ENCODE measurements around the gene TRIM38. TPM values are rescaled to one million over a fixed set of nuclear protein-coding genes. Genes with fewer than 3 reads are reported as not detected.
"Not testable (repeated sequence)": the region's sequence is repeated elsewhere in the genome, so short reads cannot be mapped to it uniquely, and the experiment has no call there.

The TRIM38 gene
- total RNA-seq, 1 experiment from 2014 or later: 17.0 TPM

- H3K9me2 ChIP-seq (replicated peaks; ENCODE audit: insufficient read depth, low read length): no peaks in the 10 kb centered on the region
- no peaks in the 10 kb centered on the region for H3K9me3 ChIP-seq (ENCODE audit: low read length)
- H3K4me2 ChIP-seq (ENCODE audit: low read depth, low read length, poor library complexity, severe bottlenecking): no peak overlapping the region
- no peaks in the 10 kb centered on the region for H3K36me3 ChIP-seq (ENCODE audit: insufficient read depth, low read length)
- no peak overlapping the region for H3K9ac ChIP-seq (ENCODE audit: low read length)
- H3K27ac ChIP-seq (ENCODE audit: low read length): no peak overlapping the region
- 0 out of 2 replicates have a peak, but pooled peaks cover 3% of the 10 kb centered on the region for H3K4me1 ChIP-seq (ENCODE audit: low read length)
- no peak overlapping the region for H3K4me3 ChIP-seq (ENCODE audit: low read length)
- H3K27me3 ChIP-seq (ENCODE audit: low read length): no peaks in the 10 kb centered on the region
- H4K20me1 ChIP-seq (ENCODE audit: insufficient read depth, low read depth, low read length): no peaks in the 10 kb centered on the region
- no peak overlapping the region for H2AFZ ChIP-seq (ENCODE audit: low read length)
- no peak for DNase-seq
- no peaks in the 10 kb centered on the region for H3K79me2 ChIP-seq (ENCODE audit: low read length)
Measured at GRCh38 chr6:25946631-25947030, 16.0 kb upstream of the TRIM38 start.

GRCh38 chr6:25947492-25947891 lies 15.1 kb upstream of the TRIM38 start:
- not testable (repeated sequence) for H3K4me2 ChIP-seq (ENCODE audit: low read depth, low read length, poor library complexity, severe bottlenecking); H3K9me3 ChIP-seq (ENCODE audit: low read length); H3K27ac ChIP-seq (ENCODE audit: low read length); H3K4me1 ChIP-seq (ENCODE audit: low read length); H3K4me3 ChIP-seq (ENCODE audit: low read length); DNase-seq; H3K9ac ChIP-seq (ENCODE audit: low read length); H3K79me2 ChIP-seq (ENCODE audit: low read length); H3K9me2 ChIP-seq (replicated peaks; ENCODE audit: insufficient read depth, low read length); H3K36me3 ChIP-seq (ENCODE audit: insufficient read depth, low read length); H4K20me1 ChIP-seq (ENCODE audit: insufficient read depth, low read depth, low read length); H2AFZ ChIP-seq (ENCODE audit: low read length); H3K27me3 ChIP-seq (ENCODE audit: low read length)

GRCh38 chr6:25949695-25950094 lies 12.9 kb upstream of the TRIM38 start:
- H3K9me3 ChIP-seq (ENCODE audit: low read length): no peaks in the 10 kb centered on the region
- H3K9ac ChIP-seq (ENCODE audit: low read length): no peak overlapping the region
- no peaks in the 10 kb centered on the region for H3K79me2 ChIP-seq (ENCODE audit: low read length)
- 0 out of 2 replicates have a peak, but pooled peaks cover 3% of the 10 kb centered on the region for H3K4me1 ChIP-seq (ENCODE audit: low read length)
- no peaks in the 10 kb centered on the region for H3K27me3 ChIP-seq (ENCODE audit: low read length)
- H2AFZ ChIP-seq (ENCODE audit: low read length): no peak overlapping the region
- DNase-seq: no peak
- H3K27ac ChIP-seq (ENCODE audit: low read length): no peak overlapping the region
- H3K36me3 ChIP-seq (ENCODE audit: insufficient read depth, low read length): no peaks in the 10 kb centered on the region
- no peaks in the 10 kb centered on the region for H4K20me1 ChIP-seq (ENCODE audit: insufficient read depth, low read depth, low read length)
- no peak overlapping the region for H3K4me2 ChIP-seq (ENCODE audit: low read depth, low read length, poor library complexity, severe bottlenecking)
- H3K4me3 ChIP-seq (ENCODE audit: low read length): no peak overlapping the region
- H3K9me2 ChIP-seq (replicated peaks; ENCODE audit: insufficient read depth, low read length): no peaks in the 10 kb centered on the region; the same call in 1 of the 2 replicates

GRCh38 chr6:25950297-25950696 lies 12.3 kb upstream of the TRIM38 start:
- no peaks in the 10 kb centered on the region for H3K79me2 ChIP-seq (ENCODE audit: low read length)
- H2AFZ ChIP-seq (ENCODE audit: low read length): no peak overlapping the region
- H3K4me2 ChIP-seq (ENCODE audit: low read depth, low read length, poor library complexity, severe bottlenecking): no peak overlapping the region
- H4K20me1 ChIP-seq (ENCODE audit: insufficient read depth, low read depth, low read length): no peaks in the 10 kb centered on the region
- H3K36me3 ChIP-seq (ENCODE audit: insufficient read depth, low read length): no peaks in the 10 kb centered on the region
- DNase-seq: no peak
- H3K27me3 ChIP-seq (ENCODE audit: low read length): no peaks in the 10 kb centered on the region
- no peak overlapping the region for H3K4me3 ChIP-seq (ENCODE audit: low read length)
- H3K27ac ChIP-seq (ENCODE audit: low read length): no peak overlapping the region
- H3K9me2 ChIP-seq (replicated peaks; ENCODE audit: insufficient read depth, low read length): no peaks in the 10 kb centered on the region; the same call in 1 of the 2 replicates
- H3K9me3 ChIP-seq (ENCODE audit: low read length): no peaks in the 10 kb centered on the region
- 0 out of 2 replicates have a peak, but pooled peaks cover 3% of the 10 kb centered on the region for H3K4me1 ChIP-seq (ENCODE audit: low read length)
- no peak overlapping the region for H3K9ac ChIP-seq (ENCODE audit: low read length)

GRCh38 chr6:25951296-25952032 lies 11.1 kb upstream of the TRIM38 start:
- no peak overlapping the region for H3K4me2 ChIP-seq (ENCODE audit: low read depth, low read length, poor library complexity, severe bottlenecking)
- no peak overlapping the region for H3K27ac ChIP-seq (ENCODE audit: low read length)
- H3K27me3 ChIP-seq (ENCODE audit: low read length): no peaks in the 10 kb centered on the region
- 0 out of 2 replicates have a peak, but pooled peaks cover 3% of the 10 kb centered on the region for H3K4me1 ChIP-seq (ENCODE audit: low read length)
- H3K9me2 ChIP-seq (replicated peaks; ENCODE audit: insufficient read depth, low read length): no peaks in the 10 kb centered on the region; the same call in 1 of the 2 replicates
- H4K20me1 ChIP-seq (ENCODE audit: insufficient read depth, low read depth, low read length): no peaks in the 10 kb centered on the region
- H3K4me3 ChIP-seq (ENCODE audit: low read length): no peak overlapping the region
- DNase-seq: no peak
- no peak overlapping the region for H2AFZ ChIP-seq (ENCODE audit: low read length)
- H3K9me3 ChIP-seq (ENCODE audit: low read length): no peaks in the 10 kb centered on the region
- no peaks in the 10 kb centered on the region for H3K79me2 ChIP-seq (ENCODE audit: low read length)
- no peaks in the 10 kb centered on the region for H3K36me3 ChIP-seq (ENCODE audit: insufficient read depth, low read length)
- no peak overlapping the region for H3K9ac ChIP-seq (ENCODE audit: low read length)

GRCh38 chr6:25952535-25952934 lies 10.1 kb upstream of the TRIM38 start:
- Histone ChIP-seq H3K27me3 (ENCODE audit: low read length) (no peaks in the 10 kb centered on the region), H3K9me3 (ENCODE audit: low read length) (no peaks in the 10 kb centered on the region), H3K9me2 (replicated peaks; ENCODE audit: insufficient read depth, low read length) (no peaks in the 10 kb centered on the region; the same call in 1 of the 2 replicates), H2AFZ (ENCODE audit: low read length) (no peak overlapping the region), H3K4me1 (ENCODE audit: low read length) (no peaks in the 10 kb centered on the region), H3K27ac (ENCODE audit: low read length) (no peak overlapping the region), H4K20me1 (ENCODE audit: insufficient read depth, low read depth, low read length) (no peaks in the 10 kb centered on the region), H3K4me3 (ENCODE audit: low read length) (no peak overlapping the region), H3K4me2 (ENCODE audit: low read depth, low read length, poor library complexity, severe bottlenecking) (no peak overlapping the region), H3K79me2 (ENCODE audit: low read length) (no peaks in the 10 kb centered on the region), H3K36me3 (ENCODE audit: insufficient read depth, low read length) (no peaks in the 10 kb centered on the region), H3K9ac (ENCODE audit: low read length) (no peak overlapping the region)
- no peak for DNase-seq

- no peaks in the 10 kb centered on the region for H3K79me2 ChIP-seq (ENCODE audit: low read length)
- H3K27me3 ChIP-seq (ENCODE audit: low read length): no peaks in the 10 kb centered on the region
- H3K27ac ChIP-seq (ENCODE audit: low read length): no peak overlapping the region
- no peaks in the 10 kb centered on the region for H3K9me3 ChIP-seq (ENCODE audit: low read length)
- no peak overlapping the region for H3K9ac ChIP-seq (ENCODE audit: low read length)
- DNase-seq: no peak
- H3K9me2 ChIP-seq (replicated peaks; ENCODE audit: insufficient read depth, low read length): no peaks in the 10 kb centered on the region; the same call in 1 of the 2 replicates
- no peak overlapping the region for H3K4me3 ChIP-seq (ENCODE audit: low read length)
- no peak overlapping the region for H2AFZ ChIP-seq (ENCODE audit: low read length)
- no peaks in the 10 kb centered on the region for H4K20me1 ChIP-seq (ENCODE audit: insufficient read depth, low read depth, low read length)
- H3K4me1 ChIP-seq (ENCODE audit: low read length): no peaks in the 10 kb centered on the region
- H3K36me3 ChIP-seq (ENCODE audit: insufficient read depth, low read length): no peaks in the 10 kb centered on the region
- no peak overlapping the region for H3K4me2 ChIP-seq (ENCODE audit: low read depth, low read length, poor library complexity, severe bottlenecking)
Measured at GRCh38 chr6:25953733-25954132, 8.9 kb upstream of the TRIM38 start.

- Histone ChIP-seq H3K4me2 (ENCODE audit: low read depth, low read length, poor library complexity, severe bottlenecking) (no peak overlapping the region), H3K9ac (ENCODE audit: low read length) (no peak overlapping the region), H4K20me1 (ENCODE audit: insufficient read depth, low read depth, low read length) (no peaks in the 10 kb centered on the region), H3K27me3 (ENCODE audit: low read length) (no peaks in the 10 kb centered on the region), H3K27ac (ENCODE audit: low read length) (no peak overlapping the region), H2AFZ (ENCODE audit: low read length) (no peak overlapping the region), H3K9me3 (ENCODE audit: low read length) (no peaks in the 10 kb centered on the region), H3K4me3 (ENCODE audit: low read length) (no peak overlapping the region), H3K4me1 (ENCODE audit: low read length) (no peaks in the 10 kb centered on the region), H3K36me3 (ENCODE audit: insufficient read depth, low read length) (no peaks in the 10 kb centered on the region), H3K79me2 (ENCODE audit: low read length) (no peaks in the 10 kb centered on the region), H3K9me2 (replicated peaks; ENCODE audit: insufficient read depth, low read length) (no peaks in the 10 kb centered on the region; the same call in 1 of the 2 replicates)
- no peak for DNase-seq
Measured at GRCh38 chr6:25954756-25955155, 7.8 kb upstream of the TRIM38 start.
